Ovary (tissue), 3 donors: ENCODE measurements around the gene CISD3.

Experiments used
- CTCF ChIP-seq, 3 donors: fragments of 450-650 bp in 2 of 3; fragments of 200-600 bp in 1 of 3; IDR thresholded peaks; one replicate each; pipeline versions ENCODE4 v1.5.1 to v1.8.0; 2016 to 2022; ENCODE audit warnings: antibody characterized with exemption in 3 of 3, mild to moderate bottlenecking in 1 of 3
- POLR2A ChIP-seq: fragments of 450-650 bp; IDR thresholded peaks from one replicate; pipeline ENCODE4 v1.6.1; 2017; ENCODE audit warnings: antibody characterized with exemption, mild to moderate bottlenecking, moderate library complexity
- donor health status: DM: no; HTN: no; CAD: no.

- TF ChIP-seq POLR2A (no peak), CTCF (IDR thresholded peaks at IDR 0.05) (no peak)
These were observed 4.1 kb downstream of the CISD3 start for GRCh38 chr17:38733982-38734973.
